Stimulated activated CD8-positive, alpha-beta memory T cell treated with anti-CD3 and anti-CD28 coated beads, Interleukin-12 subunit alpha, Interleukin-12 subunit beta, amount 100 ng/mL, for 1 hour (primary cell): ENCODE results near the gene SRCIN1.
"Not testable (repeated sequence)": the region's sequence is repeated elsewhere in the genome, so short reads cannot be mapped to it uniquely, and the experiment has no call there.

Experiments used
- DNase-seq: peaks from one replicate; pipeline ENCODE4 v3.0.0-alpha.2; 2020; ENCODE audit warnings: low read depth

The SRCIN1 gene

DNA sequence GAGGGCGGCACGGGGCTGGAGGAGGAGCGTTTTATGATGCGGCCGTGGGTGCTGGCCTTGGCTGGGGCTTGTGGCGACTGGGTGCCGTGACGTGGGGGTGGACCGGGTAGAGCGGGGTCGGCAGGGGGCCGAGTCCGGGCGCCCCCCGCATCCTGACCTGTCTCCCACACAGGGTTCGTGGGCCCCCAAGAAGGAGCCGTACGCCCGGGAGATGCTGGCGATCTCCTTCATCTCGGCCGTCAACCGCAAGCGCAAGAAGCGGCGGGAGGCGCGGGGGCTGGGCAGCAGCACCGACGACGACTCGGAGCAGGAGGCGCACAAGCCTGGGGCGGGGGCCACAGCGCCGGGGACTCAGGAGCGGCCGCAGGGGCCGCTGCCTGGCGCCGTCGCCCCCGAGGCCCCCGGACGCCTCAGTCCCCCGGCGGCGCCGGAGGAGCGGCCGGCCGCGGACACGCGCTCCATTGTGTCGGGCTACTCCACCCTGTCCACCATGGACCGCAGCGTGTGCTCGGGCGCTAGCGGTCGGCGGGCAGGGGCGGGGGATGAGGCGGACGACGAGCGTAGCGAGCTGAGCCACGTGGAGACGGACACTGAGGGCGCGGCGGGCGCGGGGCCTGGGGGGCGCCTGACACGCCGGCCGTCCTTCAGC, 95.9 kb downstream of the SRCIN1 start:
- DNase-seq, result no peak

- DNase-seq, result peak; percentile 38
Observed at GRCh38 chr17:38508954-38509771, 96.6 kb downstream of the SRCIN1 start.

DNA sequence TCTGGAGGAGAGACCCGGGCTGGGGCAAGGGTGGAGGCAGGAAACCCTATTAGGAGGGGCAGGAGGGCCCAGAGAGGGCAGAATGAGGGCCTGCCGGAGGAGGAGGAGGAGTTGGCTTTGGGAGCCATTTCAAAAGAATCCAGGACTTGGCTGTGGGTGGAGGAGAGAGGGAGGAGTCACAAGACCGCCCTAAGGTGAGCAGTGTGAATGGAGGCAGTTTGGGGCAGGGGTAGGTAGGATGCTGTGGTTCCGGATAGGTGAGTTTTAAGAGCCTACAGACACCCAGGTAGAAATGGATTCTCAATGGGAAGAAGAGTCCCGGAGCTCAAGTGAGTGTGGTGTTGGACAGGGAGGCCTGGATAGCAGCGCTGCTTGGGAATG, 97.2 kb downstream of the SRCIN1 start:
- no peak for DNase-seq

DNA sequence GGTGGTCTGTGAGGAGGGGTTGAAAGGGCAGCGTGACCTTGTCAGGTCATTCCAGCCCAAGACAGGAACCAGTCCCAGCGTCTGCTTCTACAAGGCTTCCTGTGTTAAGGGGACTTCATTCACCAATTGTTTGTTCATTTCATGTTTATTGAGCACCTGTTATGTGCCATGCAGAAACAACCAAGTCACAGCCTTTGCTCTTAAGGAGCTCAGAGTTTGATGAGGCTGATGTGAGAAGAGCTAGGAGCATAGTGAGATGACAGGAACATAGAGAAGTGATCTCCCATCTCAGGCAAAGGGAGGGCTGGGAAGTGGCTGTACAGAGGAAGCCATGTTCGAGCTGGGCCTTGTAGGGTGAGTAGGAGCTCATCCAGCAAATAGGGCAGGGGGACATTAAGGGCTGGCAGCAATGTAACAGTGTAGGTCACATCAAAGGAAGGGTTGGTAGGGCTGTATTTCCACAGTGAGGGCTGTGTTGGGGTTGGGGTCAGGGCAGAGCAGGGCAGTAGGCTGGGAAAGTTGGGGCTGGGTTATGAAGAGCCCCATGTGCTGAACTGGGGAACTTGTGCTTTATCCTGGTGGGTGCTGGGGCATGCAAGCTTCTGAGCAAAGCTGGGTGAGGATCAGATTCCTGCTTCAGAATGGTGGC, 97.7 kb downstream of the SRCIN1 start:
- no peak for DNase-seq

GRCh38 chr17:38507436-38507835, 98.3 kb downstream of the SRCIN1 start:
- no peak for DNase-seq

DNA sequence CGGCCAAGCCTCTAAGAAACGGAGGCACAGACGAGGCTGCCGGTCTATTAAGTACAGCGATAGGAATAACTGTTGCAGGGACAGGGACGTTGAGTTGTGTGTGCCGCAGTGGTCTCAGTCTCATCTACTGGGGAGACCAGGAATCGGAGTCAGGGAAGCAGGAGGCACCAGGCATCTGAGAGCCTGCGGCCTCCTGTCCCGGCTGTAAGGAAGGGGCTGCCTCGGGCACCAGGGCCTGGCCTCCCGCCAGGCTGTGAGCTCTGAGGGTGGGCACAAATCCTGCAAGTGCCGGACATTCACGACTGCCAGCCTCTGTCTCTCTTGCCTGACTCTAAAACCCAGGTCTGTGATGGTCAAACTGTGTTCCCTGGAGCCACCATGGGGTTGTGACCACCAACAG, 101.5 kb downstream of the SRCIN1 start:
- DNase-seq, result no peak

GRCh38 chr17:38503286-38503913, 102.4 kb downstream of the SRCIN1 start:
- not testable (repeated sequence) for DNase-seq

- DNase-seq, result not testable (repeated sequence)
Observed at GRCh38 chr17:38501718-38502117, 104.0 kb downstream of the SRCIN1 start.

GRCh38 chr17:38499230-38499629, 106.5 kb downstream of the SRCIN1 start:
- DNase-seq, result not testable (repeated sequence)

DNA sequence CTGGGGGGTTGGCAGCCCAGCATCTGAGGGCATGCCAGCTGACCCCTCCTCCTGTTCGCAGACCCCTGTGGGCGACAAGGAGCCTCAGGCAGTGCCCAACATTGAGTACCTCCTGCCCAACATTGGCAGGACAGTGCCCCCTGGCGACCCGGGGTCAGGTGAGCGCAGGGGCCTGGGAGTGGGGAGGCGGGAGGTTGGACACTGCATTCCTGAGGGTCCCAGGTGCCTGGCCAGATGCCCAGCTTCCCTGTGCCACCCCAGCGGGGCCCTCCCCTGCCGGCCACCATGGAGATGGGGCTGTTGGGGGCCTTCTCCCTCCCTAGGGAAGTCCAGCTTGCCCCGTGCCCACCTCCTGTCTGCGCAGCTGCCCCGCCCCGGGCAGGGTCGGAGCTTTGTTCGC, 107.4 kb downstream of the SRCIN1 start:
- no peak for DNase-seq

- DNase-seq, result not testable (repeated sequence)
Observed at GRCh38 chr17:38497656-38498055, 108.1 kb downstream of the SRCIN1 start.

GRCh38 chr17:38494152-38494551, 111.6 kb downstream of the SRCIN1 start:
- DNase-seq, result not testable (repeated sequence)

- peak; percentile 81 for DNase-seq
Observed at GRCh38 chr17:38492067-38493040, 113.4 kb downstream of the SRCIN1 start.

- not testable (repeated sequence) for DNase-seq
Observed at GRCh38 chr17:38491346-38492066, 114.2 kb downstream of the SRCIN1 start.

GRCh38 chr17:38489774-38490173, 116.0 kb downstream of the SRCIN1 start:
- not testable (repeated sequence) for DNase-seq

GRCh38 chr17:38485681-38486298, 120.0 kb downstream of the SRCIN1 start:
- not testable (repeated sequence) for DNase-seq

DNA sequence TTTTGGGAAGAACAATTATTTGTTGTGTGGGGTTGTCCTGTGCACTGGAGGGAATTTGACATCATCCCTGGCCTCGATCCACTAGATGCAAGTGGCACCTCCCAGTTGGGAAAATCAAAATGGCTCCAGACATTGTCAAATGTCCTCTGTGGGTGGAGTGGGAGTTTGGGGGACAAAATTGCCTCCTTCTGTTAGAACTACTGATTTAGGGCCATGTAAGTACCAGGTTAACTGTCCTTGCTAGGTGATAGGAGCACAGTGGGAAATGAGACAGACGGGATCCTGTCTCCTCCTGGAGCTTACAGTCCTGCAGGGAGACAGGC, 120.6 kb downstream of the SRCIN1 start:
- no peak for DNase-seq

- peak; percentile 44 for DNase-seq
Observed at GRCh38 chr17:38484242-38485145, 121.3 kb downstream of the SRCIN1 start.

- not testable (repeated sequence) for DNase-seq
Observed at GRCh38 chr17:38482700-38483043, 123.1 kb downstream of the SRCIN1 start.
